Measurements from ENCODE around the gene LINC00237.

The LINC00237 gene

DNA sequence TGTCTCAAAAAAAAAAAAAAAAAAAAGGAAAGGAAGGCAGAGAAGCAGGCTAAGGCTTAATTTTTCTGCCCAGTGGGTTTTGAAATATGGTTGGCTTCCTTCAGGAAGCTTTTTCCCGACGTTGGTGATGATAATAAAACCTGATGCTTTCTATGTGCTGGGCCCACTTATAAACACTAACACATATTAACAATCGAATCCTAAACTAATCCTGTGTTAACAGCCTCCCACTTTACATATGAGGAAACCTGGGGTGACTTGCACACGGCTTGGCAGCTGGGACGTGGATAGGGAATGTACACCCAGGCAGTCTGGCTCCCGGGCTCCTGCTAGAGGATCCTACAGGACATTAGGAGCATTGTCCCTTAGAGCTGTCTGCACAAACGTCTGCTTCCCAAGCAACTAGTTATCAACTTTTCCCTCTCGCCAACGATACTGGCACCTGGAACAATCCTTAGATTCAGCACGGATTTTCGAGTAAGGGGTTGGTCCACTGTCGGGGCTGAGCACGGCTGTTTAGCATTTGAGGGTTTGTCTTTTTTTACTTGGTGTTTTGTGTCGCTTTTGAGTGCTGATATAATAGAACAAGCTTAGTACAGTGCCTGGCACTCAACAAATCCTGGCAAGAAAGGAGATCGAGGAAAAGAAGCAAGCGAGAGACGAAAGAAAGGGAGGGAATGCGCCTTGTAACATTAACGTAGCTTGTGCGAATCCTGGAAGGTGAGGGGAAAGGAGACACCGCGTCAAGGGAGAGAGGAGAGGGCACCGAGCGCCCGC is 19.1 kb upstream of the LINC00237 start:
- DNase-seq (ENCODE audit: low spot score) = no peak

DNA sequence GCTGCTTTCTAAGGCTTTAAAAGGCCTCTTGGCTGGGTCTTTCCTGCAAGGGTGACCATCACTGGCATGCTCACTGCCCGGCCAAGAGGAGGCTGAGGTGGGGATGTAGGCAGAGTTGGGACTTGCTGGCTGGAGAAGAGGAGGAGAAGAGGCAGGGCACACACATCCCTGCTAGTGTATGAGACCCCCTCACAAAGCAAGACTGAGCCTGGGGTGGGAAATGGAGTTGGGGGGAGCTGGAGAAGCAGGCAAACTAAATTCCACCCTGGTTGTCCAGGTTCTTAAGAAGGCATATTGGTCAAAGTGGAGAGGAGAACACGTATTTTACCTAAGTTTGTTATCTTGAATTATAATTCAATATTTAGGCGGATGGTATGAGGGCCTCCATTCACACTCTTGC is 18.0 kb upstream of the LINC00237 start:
- no peak for DNase-seq (ENCODE audit: low spot score)

DNA sequence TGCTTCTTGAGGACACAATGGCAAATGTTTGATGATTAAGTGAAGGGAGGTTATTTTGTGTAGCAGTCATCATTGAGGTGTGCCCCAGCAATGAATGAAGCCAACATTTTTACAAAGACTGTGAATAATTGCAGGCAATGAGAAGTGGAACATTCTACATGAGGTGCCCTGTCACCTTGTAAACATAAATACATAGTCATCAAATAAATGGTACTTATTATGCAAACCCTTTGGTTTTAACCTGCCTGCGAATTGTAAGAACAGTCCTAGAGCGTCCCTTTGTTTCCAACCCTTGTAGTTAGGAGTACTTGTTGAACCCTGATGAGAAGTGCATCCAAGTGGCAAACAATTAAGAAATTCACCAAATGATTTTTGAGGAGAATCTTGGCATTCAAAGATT is 12.6 kb upstream of the LINC00237 start:
- DNase-seq (ENCODE audit: low spot score) = no peak

DNA sequence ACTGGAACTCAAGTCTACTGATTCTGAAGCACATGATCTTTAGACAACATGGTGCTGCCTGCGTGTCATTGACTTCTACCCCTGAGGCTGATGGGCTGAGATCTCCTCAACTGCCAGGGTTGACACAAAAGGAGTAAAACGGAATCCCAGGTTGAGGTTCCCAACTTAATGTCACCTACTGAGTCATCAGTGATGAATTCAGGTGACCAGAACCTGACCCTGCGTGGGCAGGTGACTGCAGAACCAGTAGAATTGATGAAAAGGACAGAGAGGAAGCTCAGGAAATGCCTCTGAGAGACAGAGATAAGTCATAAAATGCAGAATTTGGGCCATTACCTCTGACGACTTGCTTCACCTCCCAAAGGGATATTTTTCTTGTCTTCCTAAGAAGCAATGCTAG is 12.0 kb upstream of the LINC00237 start:
- no peak for DNase-seq (ENCODE audit: low spot score)

DNA sequence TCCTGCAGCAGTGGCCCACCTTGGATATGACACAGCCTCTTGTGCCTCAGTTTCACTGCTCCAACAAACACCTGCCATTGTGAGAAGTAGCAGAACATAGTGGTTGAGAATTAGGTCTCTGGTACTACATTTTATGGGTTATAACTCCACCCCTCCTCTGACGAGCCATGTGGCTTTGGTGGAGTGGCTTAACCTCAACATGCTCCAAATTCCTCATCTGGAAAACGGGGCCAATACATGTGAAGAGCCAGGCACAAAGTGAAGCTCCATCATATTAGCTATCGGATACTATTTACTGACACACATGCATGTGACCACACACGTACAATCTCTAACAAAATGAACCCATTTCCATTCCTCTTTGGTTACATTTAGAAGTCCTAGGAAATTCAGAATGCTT is 11.4 kb upstream of the LINC00237 start:
- DNase-seq (ENCODE audit: low spot score) = no peak

DNA sequence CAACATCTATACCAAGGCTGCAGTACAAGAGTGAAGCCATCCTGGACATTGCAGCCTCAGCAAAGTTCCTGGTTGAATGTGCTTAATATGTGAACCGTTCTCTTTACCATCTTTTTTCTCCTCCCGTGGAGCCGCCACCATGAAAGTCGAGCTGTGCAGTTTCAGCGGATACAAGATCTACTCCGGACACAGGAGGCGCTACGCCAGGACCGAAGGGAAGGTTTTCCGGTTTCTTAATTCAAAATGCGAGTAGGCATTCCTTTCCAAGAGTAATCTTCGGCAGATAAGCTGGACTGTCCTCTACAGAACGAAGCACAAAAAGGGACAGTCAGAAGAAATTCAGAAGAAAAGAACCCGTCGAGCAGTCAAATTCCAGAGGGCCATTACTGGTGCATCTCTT is 8.4 kb upstream of the LINC00237 start:
- no peak for DNase-seq (ENCODE audit: low spot score)

DNA sequence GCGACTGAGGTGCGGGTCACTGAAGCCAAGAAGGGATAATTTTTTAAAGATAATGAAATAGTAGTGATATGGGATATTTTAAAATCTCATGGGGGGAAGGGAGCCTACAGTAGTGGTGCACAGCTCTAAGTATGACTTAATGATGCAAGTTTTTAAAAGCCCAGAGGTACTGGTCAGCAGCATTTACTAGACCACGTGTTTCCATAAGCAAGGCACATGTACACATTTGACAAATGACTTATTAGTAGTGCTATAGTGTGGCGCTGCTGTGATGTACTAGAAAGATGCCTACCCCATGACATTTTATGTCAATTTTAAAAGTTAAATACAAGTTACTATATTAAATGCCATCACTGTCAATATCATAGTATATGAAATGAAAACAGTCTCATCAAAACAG is 7.5 kb upstream of the LINC00237 start:
- DNase-seq (ENCODE audit: low spot score) = no peak

DNA sequence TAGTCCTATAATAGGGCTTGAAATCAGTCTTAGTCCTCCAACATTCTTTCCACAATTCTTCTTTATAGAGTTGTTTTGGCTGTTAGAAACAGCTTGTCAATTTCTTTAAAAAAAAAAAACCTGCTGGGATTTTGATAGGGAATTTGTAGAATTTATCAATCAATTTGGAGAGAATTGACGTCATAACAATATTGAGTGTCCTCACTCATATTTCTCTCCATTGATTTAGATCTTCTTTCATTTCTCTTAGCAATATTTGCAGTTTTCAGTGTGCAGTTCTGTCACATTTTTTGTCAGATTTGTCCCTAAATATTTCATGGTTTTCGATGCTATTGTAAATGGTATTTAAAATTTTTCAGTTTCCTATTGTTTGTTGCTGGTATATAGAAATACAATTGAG is 5.3 kb upstream of the LINC00237 start:
- no peak for DNase-seq (ENCODE audit: low spot score)

DNA sequence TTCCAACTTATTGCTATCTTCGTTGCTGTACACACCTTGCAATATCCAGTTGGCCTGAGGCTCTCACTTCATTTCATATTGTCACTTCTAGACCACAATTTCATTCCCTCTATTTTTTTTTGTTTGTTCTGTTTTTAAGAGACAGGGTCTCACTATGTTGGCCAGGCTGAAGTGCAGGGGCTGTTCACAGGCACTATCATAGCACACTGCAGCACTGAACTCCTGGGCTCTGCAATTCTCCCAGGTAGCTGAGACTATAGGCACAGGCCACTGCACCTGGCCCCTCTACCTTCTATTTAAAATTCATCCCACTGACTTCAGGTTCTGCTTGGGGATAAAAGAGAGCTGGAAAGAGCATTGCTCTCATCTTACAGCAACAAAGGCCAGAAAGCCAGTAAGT is 4.7 kb upstream of the LINC00237 start:
- no peak for DNase-seq (ENCODE audit: low spot score)

DNA sequence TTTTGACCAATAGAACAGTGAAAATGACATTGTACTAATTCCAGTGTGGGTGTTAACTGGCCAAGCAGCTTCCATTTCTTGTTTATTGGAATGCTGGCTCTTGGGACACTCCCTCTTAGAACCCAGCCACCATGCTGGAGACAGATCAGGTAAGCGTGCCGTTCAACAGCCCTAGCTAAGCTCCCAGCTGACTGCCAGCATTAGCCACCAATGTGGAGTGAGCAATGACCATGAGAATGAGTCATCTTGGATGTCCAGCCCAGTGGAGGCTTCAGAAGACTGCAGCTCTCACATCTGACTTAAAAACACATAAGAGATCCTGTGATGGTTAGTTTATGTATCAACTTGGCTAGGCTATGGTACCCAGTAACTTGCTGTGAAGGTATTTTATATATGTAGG is 3.0 kb upstream of the LINC00237 start:
- no peak for DNase-seq (ENCODE audit: low spot score)

DNA sequence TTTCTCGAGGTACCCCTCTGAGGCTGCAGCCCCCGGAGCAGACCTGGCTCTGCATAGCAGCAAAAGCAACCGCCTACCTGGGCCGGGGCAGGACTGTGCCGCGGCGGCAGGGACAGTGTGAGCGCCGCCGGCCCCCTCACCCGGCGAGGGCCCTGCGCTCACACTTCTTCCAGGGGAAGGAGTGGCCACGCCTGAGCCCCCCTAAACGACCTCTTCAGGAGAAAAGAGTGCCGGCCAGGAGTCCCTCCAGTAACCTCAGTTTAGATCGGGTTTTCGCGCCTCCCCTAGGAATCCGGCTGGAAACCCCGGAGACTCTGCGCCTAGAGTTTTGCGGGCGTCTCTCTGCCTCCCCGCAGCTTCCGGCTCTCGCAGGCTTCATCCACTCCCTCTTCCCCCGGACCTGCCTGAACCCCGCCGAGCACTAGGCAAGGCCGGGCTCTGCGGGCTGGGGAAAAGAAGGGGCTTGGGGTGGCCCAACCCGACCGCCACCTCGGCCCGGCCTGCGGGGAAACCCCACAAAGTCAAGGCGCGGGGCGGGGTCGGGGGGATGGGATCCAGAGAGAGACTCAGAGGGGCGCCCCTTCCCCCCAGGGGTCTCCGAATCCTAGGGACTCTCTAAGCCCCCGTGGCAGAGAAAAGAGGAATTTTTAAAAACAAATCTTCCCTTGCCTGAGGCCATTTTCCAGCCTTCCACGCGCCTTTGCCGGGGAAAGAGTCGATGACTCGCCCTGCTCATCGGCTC is 558 bp downstream of the LINC00237 start:
- DNase-seq (ENCODE audit: low spot score) = no peak

DNA sequence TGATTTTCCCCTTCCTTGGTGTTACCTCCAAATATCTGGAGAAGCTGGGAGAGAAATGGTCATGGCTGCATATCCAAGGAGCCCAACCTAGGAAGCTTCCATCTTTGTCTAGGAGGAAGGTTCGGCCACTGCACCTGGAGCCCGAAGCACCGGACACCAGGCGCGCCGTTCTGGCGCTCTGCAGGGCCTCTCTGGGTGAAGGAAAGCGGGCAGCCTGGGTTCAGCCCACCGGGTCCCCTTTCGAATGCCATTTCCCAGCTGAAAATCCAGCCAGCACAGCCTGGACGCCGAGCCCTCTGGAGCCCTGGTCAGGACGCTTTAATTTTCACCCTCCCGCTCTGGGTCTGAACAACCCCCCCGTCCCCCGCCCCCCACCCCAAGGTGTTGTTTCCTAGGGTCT is 1.2 kb downstream of the LINC00237 start:
- no peak for DNase-seq (ENCODE audit: low spot score)

DNA sequence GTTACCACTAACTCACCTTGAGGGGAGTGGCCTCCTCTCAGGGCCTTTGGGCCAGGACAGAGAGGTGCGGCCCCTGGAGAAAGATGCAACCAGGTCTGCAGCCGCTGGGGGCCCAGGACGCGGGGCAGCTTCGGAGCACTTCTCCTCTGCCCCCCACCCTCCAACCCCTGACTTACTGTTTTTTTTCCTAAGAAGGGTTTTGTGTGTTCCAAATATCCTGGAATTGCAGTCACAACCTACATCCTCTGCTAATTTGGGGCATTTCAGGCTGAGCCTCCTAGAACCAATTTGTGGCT is 1.7 kb downstream of the LINC00237 start:
- DNase-seq (ENCODE audit: low spot score) = no peak

DNA sequence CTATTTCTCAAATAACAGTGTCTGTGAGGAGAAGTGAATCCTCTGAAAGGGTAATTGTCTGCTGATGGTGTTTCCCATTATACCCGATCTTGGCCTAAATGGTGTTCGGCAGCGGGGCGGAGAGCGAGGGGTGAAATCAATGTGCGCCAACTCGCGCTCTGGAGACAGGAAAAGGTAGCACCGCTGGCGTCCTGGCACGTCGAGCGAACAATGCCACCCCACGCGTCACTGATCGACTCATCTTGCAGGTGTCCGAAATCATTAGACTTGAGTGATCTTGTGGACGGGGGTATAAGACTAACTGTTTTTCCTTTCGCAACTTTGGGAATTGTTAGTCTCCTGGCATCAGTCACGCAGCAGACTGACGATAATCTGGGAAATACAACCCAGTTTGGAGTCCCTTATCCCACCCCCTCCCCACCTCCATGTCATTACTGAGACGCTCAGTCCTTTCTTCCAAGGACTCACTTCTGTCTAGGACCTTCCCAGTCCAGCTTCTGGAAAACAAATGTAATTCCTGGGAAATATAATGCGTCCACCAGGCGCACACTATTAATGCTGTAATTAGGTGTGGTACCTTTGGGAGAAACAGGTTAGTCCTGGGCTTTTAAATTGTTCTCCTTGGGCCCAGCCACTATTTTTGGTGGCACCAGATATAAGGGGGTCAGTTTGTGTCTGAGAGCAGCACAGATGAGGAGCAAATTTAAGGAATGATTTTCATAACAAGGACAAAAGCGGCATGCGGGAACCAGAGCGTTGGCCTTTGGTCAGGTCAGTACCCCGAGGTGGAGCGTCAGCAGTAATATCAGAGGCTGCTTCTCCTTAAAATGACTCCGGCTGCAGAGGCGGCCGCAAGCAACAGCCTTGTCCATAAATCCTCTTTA is 2.3 kb downstream of the LINC00237 start:
- peak; percentile 8 for DNase-seq (ENCODE audit: low spot score)

DNA sequence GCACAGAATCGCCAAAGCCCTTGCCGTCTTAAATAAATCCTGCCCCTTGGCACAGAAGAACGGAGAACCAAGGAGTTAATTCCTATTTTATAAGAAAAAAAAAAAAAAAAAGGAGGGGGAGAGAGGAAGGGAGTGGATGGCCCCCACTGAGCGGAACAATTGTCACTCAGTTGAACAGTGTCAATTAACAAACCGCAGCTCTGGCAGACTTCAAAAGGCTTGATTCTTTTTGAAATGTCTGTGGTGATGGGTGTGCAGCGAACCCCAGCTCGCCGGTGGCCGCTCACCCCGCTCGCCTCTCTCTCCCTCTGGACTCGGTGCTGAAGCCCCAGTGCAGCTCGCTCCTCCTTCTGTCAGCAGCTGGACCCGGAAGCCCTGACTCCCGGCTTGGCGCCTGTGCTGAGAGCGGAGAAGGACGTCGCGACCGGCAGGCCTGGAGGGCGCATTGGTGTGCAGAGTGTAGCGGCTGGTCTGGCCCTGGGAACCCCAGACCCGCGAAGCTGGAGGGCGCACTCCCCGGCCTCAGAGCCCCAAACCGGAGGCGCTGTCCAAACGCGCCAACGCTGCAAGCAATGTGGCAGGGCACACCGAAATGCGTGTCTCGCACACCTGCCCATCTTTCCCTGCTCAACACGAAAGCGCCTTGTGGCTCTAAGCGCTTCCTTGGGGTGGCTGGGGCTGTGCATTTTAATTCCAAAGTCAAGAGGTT is 3.4 kb downstream of the LINC00237 start:
- DNase-seq (ENCODE audit: low spot score) = peak; percentile 54

DNA sequence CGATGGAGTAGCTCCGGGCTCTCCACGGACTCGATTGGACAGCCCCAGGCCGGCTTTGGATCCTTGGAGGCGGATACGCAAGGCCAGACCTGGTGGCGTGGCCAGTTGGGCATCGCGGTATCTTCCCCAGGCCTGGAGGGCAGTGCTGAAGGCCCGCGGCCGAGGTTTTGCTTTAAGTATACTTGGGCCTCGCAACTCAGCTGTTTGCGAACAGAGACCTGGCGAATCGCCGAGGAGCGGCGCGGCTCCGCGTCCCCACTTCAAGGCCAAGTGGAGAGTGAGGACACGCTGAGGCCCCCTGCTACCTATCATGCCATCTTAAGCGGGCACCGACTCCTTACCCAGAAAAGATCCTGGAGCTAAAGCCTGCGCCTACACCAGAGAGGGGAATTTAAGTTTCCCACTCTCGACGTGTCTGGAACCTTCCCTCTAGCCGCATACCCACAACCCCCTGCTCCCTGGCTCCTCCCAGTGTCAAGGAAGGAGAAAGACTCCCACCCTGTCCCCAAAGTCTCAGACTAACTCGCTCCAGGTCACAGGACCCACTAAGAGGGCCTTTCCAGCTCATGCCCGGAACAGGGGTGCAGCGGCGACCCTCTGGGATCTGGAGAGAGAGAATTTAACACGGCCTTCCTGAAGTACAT is 4.1 kb downstream of the LINC00237 start:
- peak; percentile 63 for DNase-seq (ENCODE audit: low spot score)

DNA sequence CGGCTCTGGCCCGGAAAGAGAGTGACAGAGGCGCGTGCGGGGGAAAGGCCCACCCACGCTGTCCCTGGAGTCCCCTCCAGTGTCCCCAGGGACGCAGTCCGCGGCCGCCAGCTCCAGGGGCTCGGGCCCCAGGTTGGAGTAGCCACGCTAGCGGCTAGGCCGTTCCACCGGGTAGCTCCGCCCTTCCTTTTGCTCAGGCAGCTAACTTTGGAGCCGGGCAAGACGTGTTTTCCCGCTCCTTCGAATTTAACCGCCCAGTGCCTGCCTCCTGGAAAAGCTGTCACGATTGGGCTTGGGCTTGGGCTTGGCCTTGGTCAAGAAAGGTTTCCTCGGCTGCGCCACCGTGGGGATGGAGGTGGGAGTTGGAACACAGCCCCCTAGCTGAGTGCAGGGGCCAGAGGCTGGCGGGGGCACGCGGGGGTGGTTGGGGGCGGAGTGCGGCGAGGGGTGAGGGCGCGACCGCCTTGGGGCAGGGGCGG is 4.7 kb downstream of the LINC00237 start:
- DNase-seq (ENCODE audit: low spot score) = peak; percentile 24

DNA sequence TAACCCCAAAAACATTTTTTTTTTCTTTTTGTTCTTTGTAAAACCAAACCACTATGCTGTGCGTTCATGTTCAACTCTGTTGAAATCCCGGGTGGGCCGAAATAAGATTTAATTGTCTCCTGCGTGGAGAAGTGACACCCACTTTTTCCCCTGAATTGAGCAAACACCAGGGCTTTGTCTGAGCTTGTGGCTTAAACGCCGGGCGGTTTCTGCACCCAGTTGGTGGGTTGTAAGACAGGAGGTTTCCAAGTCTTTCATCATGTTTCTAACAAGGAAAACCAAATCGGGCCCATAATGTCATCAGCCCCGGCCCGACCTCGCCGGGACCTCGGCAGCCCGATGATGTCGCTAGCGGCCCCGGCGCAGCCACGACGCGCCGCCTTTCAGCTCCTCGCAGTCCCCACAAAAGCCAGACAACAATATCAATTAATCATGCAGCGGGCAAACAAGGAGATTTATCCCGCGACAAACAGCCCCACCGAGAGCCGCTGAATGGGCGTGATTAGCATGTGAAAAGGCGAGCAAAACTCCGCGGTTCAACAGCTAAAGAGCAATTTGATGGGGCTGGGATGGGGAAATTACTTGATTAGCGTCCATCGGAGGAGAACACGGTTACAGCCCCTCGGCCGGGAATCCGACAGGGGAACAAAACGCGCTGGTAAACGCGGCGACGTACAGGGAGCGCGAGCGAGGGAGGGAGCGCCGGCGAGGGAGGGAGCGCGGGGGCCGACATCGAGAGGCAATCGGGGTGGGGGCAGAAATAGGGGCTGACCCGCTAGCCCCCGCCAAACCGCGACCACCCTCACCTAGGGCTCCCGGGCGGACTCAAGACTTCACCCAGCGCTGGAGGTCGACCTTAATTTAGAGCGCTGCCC is 5.3 kb downstream of the LINC00237 start:
- peak; percentile 35 for DNase-seq (ENCODE audit: low spot score)

DNA sequence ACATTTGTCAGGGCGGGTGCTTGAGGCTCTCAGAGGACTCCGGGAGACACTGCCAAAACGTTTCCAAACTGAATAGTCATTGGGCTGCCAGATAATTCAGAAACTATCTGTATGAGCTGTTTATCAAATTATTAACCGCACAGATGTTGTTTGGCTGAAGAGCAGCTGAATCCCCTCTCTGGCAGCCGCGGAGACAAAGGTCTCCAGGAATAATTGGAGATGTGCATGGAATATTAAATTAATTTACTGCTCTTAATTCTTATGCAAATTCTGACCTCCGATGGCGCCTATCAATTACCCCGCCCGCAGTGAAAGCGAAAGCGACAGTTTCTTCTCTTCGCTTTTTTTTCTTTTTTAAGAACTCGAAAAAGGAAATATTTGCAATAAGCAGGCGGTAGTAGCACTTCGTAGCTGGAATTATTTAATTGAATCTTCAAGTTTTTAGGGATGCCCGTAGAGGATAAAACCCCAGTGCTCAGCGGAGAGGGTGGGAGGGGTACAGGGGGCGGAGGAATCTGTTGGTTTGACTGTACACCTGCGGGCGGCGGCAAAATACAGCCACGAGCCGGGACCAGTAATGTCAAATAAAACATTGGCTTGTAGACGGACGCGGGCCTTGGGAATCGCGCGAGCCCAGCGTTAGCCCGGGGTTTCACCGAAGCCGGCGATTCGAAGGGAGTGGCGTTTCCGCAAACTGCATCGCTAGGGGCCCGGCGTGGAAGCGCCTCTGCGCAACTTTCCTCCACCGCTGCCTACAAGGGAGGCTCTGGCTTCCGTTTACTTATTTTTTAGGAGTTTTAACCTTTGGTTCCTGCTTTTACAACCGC is 6.2 kb downstream of the LINC00237 start:
- peak; percentile 60 for DNase-seq (ENCODE audit: low spot score)

All from germinal center (tissue), 1 donor.